Tibial nerve (tissue), 4 donors: ENCODE results near the gene SAMD14. TPM values are rescaled to one million over a fixed set of nuclear protein-coding genes. Genes with fewer than 3 reads are reported as not detected.

Experiments
- DNase-seq, 2 donors: peaks; one replicate each; pipeline ENCODE4 v3.0.0-alpha.2; 2019; ENCODE audit warnings: low spot score in 2 of 2
- H3K27ac ChIP-seq, 4 donors: fragments of 200-600 bp; sonication (generic) in 3 of 4; one replicate each; pipeline ENCODE4 v1.5.1; 2017 to 2019; ENCODE audit warnings: mild to moderate bottlenecking in 1 of 4
- H3K27me3 ChIP-seq, 2 donors: fragments of 200-600 bp; sonication (generic) in 1 of 2; one replicate each; pipeline versions ENCODE4 v1.5.1 to v1.6.0; 2017 to 2019
- H3K36me3 ChIP-seq, 3 donors: fragments of 200-600 bp; sonication (generic); one replicate each; pipeline ENCODE4 v1.5.1; 2018 to 2019
- H3K4me1 ChIP-seq, 4 donors: fragments of 200-600 bp; sonication (generic) in 3 of 4; one replicate each; pipeline ENCODE4 v1.5.1; 2017 to 2019
- H3K4me3 ChIP-seq, 4 donors: fragments of 200-600 bp; sonication (generic) in 3 of 4; one replicate each; pipeline ENCODE4 v1.5.1; 2017 to 2019; ENCODE audit warnings: mild to moderate bottlenecking in 1 of 4, moderate library complexity in 1 of 4
- H3K9me3 ChIP-seq, 4 donors: fragments of 200-600 bp; sonication (generic) in 3 of 4; one replicate each; pipeline ENCODE4 v1.5.1; 2017 to 2019
- EP300 ChIP-seq, 2 donors: sonication (generic); formaldehyde crosslinking; IDR thresholded peaks; one replicate each; pipeline ENCODE4 v1.6.1; 2017; ENCODE audit warnings: antibody characterized with exemption in 2 of 2, mild to moderate bottlenecking in 1 of 2
- POLR2A ChIP-seq, 2 donors: fragments of 450-650 bp; IDR thresholded peaks; one replicate each; pipeline ENCODE4 v1.6.1; 2017; ENCODE audit warnings: antibody characterized with exemption in 2 of 2, mild to moderate bottlenecking in 2 of 2, moderate library complexity in 2 of 2
- WGBS, 2 donors: methylation state at CpG; one replicate each; pipeline ENCODE4 v1.1.5; 2018; 5-methylcytosine and 5-hydroxymethylcytosine counted together
- total RNA-seq, 4 donors: library from RNA; depleted of rRNA; stranded (reverse); fragments of >200 nt; gene quantifications; one replicate each; pipeline ENCODE4 v1.1.0, GENCODE V29; 2016
- TF ChIP-seq, protein P1 (sequence below), 5 experiments: fragments of 200-600 bp in 3 of 5; fragments of 450-650 bp in 2 of 5; sonication (generic) in 3 of 5; IDR thresholded peaks; one replicate each; pipeline ENCODE4 v1.5.1; 2016 to 2019; ENCODE audit warnings: antibody characterized with exemption in 5 of 5, mild to moderate bottlenecking in 3 of 5, moderate library complexity in 2 of 5

The SAMD14 gene
- total RNA-seq, 4 donors from 2014 or later = 0.63 to 1.5 (median 1.1) TPM

DNA sequence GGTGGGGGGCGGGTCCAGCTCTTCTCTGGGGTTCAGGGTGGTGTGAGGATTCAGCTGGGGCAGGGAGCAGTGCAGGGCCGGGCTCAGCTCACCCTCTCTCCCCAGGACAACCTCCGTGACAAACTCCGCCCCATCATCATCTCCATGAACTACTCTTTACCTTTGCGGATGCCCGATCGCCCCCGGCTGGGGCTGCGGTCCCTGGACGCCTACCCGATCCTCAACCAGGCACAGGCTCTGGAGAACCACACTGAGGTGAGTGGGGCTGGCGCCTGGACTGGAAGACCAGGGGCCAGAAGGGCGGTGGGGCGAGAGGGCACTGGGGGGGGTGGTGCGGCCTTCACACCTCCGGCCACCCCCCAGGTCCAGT lies 53.8 kb downstream of the SAMD14 start:
- TF ChIP-seq, protein P1, sequence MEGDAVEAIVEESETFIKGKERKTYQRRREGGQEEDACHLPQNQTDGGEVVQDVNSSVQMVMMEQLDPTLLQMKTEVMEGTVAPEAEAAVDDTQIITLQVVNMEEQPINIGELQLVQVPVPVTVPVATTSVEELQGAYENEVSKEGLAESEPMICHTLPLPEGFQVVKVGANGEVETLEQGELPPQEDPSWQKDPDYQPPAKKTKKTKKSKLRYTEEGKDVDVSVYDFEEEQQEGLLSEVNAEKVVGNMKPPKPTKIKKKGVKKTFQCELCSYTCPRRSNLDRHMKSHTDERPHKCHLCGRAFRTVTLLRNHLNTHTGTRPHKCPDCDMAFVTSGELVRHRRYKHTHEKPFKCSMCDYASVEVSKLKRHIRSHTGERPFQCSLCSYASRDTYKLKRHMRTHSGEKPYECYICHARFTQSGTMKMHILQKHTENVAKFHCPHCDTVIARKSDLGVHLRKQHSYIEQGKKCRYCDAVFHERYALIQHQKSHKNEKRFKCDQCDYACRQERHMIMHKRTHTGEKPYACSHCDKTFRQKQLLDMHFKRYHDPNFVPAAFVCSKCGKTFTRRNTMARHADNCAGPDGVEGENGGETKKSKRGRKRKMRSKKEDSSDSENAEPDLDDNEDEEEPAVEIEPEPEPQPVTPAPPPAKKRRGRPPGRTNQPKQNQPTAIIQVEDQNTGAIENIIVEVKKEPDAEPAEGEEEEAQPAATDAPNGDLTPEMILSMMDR (IDR thresholded peaks at IDR 0.05) = no peak
- TF ChIP-seq POLR2A (IDR thresholded peaks at IDR 0.05) (no peak), EP300 (IDR thresholded peaks at IDR 0.05) (no peak)
- Histone ChIP-seq H3K9me3 (no peaks in the 10 kb centered on the region), H3K27ac (no peak overlapping the region), H3K27me3 (no peaks in the 10 kb centered on the region), H3K4me1 (peaks cover 0 to 3% (median 0%) of the 10 kb centered on the region in 4 donors), H3K4me3 (no peak overlapping the region), H3K36me3 (peaks cover under 1 to 90% (median 3%) of the 10 kb centered on the region in 3 donors)
- WGBS, 2 donors = 83 to 87% methylated on average over 6 to 16 of the region's 16 CpGs
- no peak for DNase-seq

DNA sequence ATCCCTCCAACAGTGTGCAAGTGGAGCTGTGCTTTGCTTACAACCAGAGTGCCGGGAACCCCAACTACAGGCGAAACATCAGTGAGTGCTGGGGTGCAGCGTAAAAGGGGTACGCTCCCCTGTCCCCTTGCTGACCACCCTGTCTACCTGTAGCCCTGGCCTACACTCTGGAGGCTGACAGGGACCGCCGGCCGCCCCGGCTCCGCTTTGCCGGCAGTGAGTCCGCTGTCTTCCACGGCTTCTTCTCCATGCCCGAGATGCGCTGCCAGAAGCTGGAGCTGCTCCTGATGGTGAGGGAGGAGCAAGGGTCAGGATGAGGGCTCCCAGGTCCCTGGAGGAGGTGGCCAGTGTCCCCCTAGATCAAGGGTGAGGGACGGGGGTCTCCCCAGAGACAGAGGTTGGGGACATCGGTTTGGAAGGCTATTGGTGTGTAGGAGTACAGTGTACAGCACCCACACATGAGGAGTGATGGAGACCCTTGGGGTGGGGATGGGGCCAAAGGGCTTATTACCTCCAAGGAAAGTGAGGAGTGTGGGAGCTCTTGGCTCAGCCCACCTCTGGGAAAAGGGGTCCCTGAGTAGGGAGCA lies 54.4 kb downstream of the SAMD14 start:
- 94 to 95% methylated on average over 16 of the region's 16 CpGs for WGBS, 2 donors
- TF ChIP-seq POLR2A (IDR thresholded peaks at IDR 0.05) = no peak
- TF ChIP-seq, protein P1 (IDR thresholded peaks at IDR 0.05) = no peak
- TF ChIP-seq EP300 (IDR thresholded peaks at IDR 0.05) = no peak
- Histone ChIP-seq H3K27me3 (no peaks in the 10 kb centered on the region), H3K4me1 (peaks cover 0 to 3% (median 0%) of the 10 kb centered on the region in 4 donors), H3K27ac (no peak overlapping the region), H3K9me3 (no peaks in the 10 kb centered on the region), H3K36me3 (peaks cover 0 to 89% (median 3%) of the 10 kb centered on the region in 3 donors), H3K4me3 (no peak overlapping the region)
- DNase-seq = no peak

- Histone ChIP-seq H3K4me1 (no peaks in the 10 kb centered on the region), H3K9me3 (no peaks in the 10 kb centered on the region), H3K27me3 (no peaks in the 10 kb centered on the region), H3K36me3 (peaks cover 0 to 86% (median 3%) of the 10 kb centered on the region in 3 donors), H3K4me3 (no peak overlapping the region), H3K27ac (no peak overlapping the region)
- TF ChIP-seq, protein P1 (IDR thresholded peaks at IDR 0.05) = no peak
- no peak for TF ChIP-seq POLR2A (IDR thresholded peaks at IDR 0.05)
- no peak for TF ChIP-seq EP300 (IDR thresholded peaks at IDR 0.05)
- 86 to 87% methylated on average over 5 to 6 of the region's 6 CpGs for WGBS, 2 donors
- no peak for DNase-seq
Measured at GRCh38 chr17:50074227-50074626, 55.7 kb downstream of the SAMD14 start.

DNA sequence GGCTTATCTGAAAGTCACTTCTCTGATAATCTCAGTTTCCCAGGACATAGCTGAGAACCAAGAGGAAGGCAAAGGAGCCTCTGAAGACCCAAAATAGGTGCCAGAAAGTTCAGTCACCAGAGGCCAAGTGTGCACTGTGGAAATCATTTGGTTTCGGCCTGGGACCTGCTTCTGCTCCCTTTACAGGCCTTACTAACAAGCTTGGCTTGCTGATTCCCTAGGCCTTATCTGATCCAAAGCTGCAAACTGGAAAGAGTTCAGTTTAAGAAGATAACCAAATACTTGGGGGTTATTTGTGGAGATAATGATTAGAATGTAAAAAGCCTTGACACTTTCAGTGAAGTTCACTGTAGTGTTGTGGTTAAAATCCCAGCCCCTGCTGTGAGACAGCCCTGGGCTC lies 57.0 kb downstream of the SAMD14 start:
- Histone ChIP-seq H3K4me3 (no peak overlapping the region), H3K27ac (no peak overlapping the region), H3K9me3 (no peaks in the 10 kb centered on the region), H3K27me3 (no peaks in the 10 kb centered on the region), H3K36me3 (peaks cover 0 to 81% (median 7%) of the 10 kb centered on the region in 3 donors), H3K4me1 (no peaks in the 10 kb centered on the region)
- WGBS, 2 donors = 91 to 94% methylated on average over 1 of the region's 1 CpG
- DNase-seq = no peak
- TF ChIP-seq, protein P1 (IDR thresholded peaks at IDR 0.05) = no peak

DNA sequence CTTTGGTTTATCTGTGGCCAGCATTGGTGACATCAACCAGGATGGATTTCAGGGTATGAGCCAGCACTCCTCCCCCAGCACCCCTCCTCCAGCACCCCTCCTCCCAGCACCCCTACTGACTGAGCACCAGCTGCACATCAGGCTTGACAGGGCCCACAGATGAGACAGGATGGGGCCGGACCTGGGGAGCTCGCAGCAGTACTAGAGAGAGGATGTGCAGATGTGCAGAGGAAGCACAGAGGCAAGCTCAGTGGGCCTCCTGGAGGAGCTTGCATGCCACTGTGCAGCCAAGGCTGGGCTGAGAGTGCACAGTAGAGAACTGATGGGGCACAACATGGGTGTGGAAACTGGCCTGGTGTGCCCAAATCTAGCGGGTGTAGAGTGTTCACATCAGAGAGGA lies 57.8 kb downstream of the SAMD14 start:
- H3K27ac ChIP-seq = no peak overlapping the region
- WGBS, 2 donors = 91 to 100% methylated on average over 3 of the region's 3 CpGs
- no peak for DNase-seq
- H3K4me1 ChIP-seq = no peaks in the 10 kb centered on the region
- H3K27me3 ChIP-seq = no peaks in the 10 kb centered on the region
- TF ChIP-seq POLR2A (IDR thresholded peaks at IDR 0.05) (no peak), EP300 (IDR thresholded peaks at IDR 0.05) (no peak)
- TF ChIP-seq, protein P1 (IDR thresholded peaks at IDR 0.05) = no peak
- H3K9me3 ChIP-seq = no peaks in the 10 kb centered on the region
- no peak overlapping the region for H3K4me3 ChIP-seq
- H3K36me3 ChIP-seq = peaks cover 0 to 73% (median 7%) of the 10 kb centered on the region in 3 donors
